LNCaP clone FGC (cell line): Measurements from ENCODE around the gene LECT2.

Experiments used
- DNase-seq: peaks from one replicate; pipeline ENCODE4 v3.0.0-alpha.2; 2011; ENCODE audit warnings: low read depth
- H3K4me3 ChIP-seq: 2 replicates; pipeline ENCODE4 v1.5.1; 2011; ENCODE audit warnings: mild to moderate bottlenecking, low read depth, low read length, control low read depth
- TF ChIP-seq, protein P1 (sequence below): IDR thresholded peaks from 2 replicates; pipeline ENCODE4 v1.5.1; 2012; ENCODE audit warnings: mild to moderate bottlenecking; ENCODE audit not compliant: control insufficient read depth, insufficient read depth; ENCODE audit errors: extremely low read depth

The LECT2 gene

DNA sequence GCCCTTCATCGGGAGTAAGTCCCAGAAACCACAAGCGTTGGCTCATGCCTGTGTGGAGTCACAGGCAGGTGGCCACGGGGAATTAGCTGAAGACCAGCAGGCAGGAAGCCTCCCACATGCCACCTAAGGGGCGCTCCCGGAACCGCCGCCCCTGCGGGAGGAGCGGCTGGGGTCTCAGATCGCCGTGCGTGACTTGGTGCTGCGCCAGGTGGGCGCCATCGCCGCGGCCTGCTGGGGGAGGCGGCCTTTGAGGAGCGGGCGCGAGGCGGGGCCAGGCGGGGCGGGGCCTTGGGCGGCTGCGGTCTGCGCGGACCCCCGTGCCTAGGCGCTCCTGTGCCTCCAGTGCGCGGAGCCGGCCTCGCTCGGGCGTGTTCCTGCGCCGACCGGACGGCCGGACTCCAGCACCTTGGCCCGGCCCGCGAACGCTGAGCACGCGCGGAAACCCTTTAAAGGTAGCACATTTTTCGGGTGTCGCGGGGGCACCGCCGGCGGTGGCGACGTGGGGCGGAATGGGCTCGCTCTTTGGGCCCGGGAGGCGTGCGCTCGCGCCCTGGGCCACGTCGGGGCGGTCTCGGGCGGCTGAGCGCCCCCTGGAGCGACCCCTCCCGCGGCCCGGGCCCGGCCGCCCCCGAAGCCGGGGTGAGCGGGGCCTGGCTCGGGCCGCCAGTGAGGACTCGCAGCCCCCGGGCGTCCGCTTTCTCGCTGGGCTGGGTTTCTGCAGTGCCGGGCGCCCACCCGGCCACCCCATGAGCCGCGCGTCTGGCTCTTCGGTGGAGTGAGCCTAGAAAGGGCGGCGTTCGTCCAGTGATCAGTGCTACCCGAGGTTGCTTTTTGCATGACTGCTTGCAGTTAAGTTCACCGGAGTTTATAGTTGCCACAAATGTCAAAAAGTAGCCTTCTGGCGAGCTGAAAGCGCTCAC is 24.5 kb downstream of the LECT2 start:
- TF ChIP-seq, protein P1, sequence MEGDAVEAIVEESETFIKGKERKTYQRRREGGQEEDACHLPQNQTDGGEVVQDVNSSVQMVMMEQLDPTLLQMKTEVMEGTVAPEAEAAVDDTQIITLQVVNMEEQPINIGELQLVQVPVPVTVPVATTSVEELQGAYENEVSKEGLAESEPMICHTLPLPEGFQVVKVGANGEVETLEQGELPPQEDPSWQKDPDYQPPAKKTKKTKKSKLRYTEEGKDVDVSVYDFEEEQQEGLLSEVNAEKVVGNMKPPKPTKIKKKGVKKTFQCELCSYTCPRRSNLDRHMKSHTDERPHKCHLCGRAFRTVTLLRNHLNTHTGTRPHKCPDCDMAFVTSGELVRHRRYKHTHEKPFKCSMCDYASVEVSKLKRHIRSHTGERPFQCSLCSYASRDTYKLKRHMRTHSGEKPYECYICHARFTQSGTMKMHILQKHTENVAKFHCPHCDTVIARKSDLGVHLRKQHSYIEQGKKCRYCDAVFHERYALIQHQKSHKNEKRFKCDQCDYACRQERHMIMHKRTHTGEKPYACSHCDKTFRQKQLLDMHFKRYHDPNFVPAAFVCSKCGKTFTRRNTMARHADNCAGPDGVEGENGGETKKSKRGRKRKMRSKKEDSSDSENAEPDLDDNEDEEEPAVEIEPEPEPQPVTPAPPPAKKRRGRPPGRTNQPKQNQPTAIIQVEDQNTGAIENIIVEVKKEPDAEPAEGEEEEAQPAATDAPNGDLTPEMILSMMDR: no peak
- DNase-seq: no peak
- no peak overlapping the region for H3K4me3 ChIP-seq

DNA sequence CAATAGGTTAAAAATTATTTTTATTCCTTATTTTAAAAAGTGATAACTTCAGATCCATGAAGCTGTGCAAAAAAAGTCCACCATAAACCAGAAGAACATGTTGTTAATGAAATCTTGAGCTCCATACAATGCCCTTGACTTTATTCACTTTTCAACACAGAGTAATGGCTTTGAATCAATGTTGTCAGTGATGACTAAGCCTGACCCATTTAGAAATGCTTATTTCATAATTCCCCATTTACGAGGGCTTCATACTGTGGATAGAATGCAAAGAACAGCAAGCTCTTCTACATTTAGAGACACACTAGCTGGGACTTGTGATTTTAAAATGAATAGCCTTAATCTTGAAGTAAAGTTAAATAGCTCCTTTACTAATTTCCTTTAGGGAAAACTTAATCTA is 33.4 kb downstream of the LECT2 start:
- no peak for DNase-seq
- no peak overlapping the region for H3K4me3 ChIP-seq
- TF ChIP-seq, protein P1: no peak

DNA sequence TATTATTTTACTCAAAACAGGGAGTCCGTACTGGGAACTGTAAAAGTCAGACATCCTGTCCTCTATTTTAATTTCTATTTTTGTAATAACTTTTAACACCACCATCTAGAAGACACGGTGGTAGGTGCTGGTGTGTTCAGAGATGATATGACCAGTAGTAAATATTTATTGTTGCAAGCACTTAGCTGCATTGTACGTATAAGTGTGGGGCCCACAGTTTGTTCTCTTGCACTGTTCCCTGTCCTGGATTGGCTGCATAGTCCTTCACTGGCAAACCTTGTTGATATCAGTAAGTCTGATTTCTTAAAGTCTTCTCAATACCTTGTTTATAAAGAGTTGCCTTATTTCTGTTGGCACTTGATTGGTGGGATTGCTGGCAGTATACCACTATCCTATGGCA is 34.6 kb downstream of the LECT2 start:
- TF ChIP-seq, protein P1: no peak
- H3K4me3 ChIP-seq: no peak overlapping the region
- no peak for DNase-seq

DNA sequence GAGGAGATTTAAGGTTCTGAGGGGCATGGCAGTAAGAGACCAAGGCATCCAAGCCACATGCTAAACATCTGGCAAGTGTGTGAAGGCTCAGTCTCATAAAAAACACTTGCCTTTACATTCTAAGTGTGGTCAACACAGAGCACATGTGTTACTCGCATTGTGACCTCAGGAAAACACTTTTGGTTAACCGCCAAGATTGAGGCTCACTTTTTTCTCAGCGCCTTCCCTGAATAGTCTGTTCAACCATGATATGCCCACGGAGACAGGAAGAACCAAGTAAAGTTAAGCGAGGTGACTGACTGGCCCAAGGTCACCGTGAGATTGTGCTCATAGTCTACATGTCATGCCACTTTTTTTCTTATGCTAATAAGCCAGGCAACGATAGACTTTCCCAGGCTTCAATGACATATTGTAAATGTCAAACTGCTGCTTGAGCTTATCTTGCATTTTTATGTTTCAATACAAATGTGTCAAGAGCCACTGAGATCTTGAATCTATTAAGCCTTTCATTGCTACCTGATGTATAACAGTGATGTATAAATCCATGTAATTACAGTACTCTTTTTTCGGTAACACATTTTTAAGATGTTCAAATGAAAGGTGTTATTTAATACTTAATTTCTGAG is 38.0 kb downstream of the LECT2 start:
- TF ChIP-seq, protein P1: no peak
- no peak for DNase-seq
- H3K4me3 ChIP-seq: no peak overlapping the region

DNA sequence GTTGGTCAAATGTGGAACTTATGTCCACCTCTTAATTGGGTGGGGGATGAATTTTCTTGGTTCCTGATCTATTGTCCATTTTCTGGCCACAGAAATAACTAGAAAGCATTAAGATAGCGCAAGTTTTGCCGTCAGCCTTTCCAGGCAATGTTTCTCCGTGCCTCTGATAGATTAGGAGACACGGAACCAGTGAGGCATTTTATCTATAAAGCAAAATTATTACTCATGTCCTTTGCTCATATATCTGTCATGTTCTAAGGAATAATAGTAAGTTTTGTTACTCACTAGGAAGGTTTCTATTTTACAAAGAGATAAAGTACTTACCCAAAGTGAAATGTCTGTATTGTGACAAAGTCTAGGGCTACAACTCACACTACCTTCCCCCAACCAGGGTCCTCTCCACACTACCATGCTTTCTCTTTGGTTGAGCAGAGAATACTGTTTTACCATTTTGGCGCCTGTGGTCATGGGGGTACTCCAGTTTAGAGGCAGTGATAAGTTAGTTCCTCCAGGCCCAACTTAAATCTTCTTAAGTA is 39.2 kb downstream of the LECT2 start:
- TF ChIP-seq, protein P1: no peak
- no peak overlapping the region for H3K4me3 ChIP-seq
- no peak for DNase-seq

DNA sequence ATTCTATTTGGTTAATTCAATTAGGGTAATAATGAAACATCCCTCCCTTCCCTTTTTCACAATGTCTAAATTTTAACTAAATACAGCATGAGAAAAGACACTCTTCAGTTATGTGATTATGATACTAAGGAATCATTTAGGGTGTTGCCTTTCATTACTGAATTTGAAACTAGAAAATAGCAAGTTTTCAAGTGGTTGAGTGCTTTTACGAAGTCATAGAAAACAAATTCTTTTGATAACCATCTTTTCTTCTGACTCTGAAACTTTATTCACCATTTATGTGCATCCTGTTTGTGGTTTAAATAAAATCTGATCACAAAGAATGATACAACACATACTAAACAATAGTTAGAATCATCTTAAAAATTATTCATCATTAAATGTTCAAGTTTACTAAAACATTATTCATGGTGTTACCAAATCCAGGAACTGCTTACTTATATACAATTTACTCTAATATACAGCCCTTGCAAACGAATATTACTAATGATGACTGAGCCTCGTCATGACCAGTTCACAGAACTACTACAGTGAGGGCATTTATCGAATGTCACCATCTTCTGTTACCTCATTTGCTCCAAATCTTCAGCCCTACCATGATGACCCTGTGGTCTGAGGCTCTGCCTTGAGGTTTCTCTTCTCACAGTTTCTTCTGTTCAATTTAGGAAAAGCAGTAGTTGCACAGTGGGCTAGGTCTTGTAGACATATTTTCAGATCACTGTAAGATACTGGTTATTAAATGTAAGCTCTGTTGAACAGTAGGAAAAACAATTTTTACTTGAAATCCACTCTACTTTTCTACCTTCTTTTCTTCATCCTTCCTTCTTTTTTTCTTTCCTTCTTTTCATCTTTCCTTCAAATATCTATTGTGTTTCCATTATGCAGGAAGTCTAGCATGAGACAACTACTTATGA is 40.8 kb downstream of the LECT2 start:
- H3K4me3 ChIP-seq: no peak overlapping the region
- TF ChIP-seq, protein P1: no peak
- no peak for DNase-seq
